ENCODE data around the gene MIPOL1. TPM values are rescaled to one million over a fixed set of nuclear protein-coding genes. Genes with fewer than 3 reads are reported as not detected.
"Not testable (repeated sequence)": the region's sequence is repeated elsewhere in the genome, so short reads cannot be mapped to it uniquely, and the experiment has no call there.

The MIPOL1 gene
- total and polyA plus RNA-seq, 4 experiments from 2014 or later, result 0.25 to 0.98 (median 0.69) TPM

GRCh38 chr14:37179896-37180502, 17.7 kb upstream of the MIPOL1 start:
- H3K36me3 ChIP-seq (ENCODE audit: insufficient read depth, low read length), result no peaks in the 10 kb centered on the region
- ChIA-PET POLR2A (ENCODE audit: partially characterized antibody) (no interaction called here), CTCF (ENCODE audit: partially characterized antibody) (no interaction called here)
- H3K9me3 ChIP-seq (ENCODE audit: control insufficient read depth in 1 of 2, low read length in 2 of 2), result no peaks in the 10 kb centered on the region
- H3K9me3 Mint-ChIP-seq, result peaks cover 2 to 11% (median 4%) of the 10 kb centered on the region in 8 donors
- H3K4me3 Mint-ChIP-seq, result no peak overlapping the region
- H3K4me1 Mint-ChIP-seq, result no peaks in the 10 kb centered on the region
- H3K36me3 Mint-ChIP-seq, result no peaks in the 10 kb centered on the region
- peaks cover 0 to 2% of the 10 kb centered on the region in 2 donors for H3K27me3 Mint-ChIP-seq
- H3K27ac Mint-ChIP-seq, result no peak overlapping the region
- no peaks in the 10 kb centered on the region for H3K27me3 ChIP-seq (ENCODE audit: insufficient read depth, low read length)
- no peaks in the 10 kb centered on the region for H3K4me1 ChIP-seq (ENCODE audit: insufficient read depth, low read length)
- intact Hi-C loops (cut with micrococcal nuclease), result no loop called here
- H3K4me3 ChIP-seq (ENCODE audit: low read length in 2 of 2), result no peak overlapping the region
- H3K27ac ChIP-seq (ENCODE audit: low read depth, low read length), result no peak overlapping the region
- no peak for DNase-seq

GRCh38 chr14:37180886-37181285, 16.9 kb upstream of the MIPOL1 start:
- H3K36me3 ChIP-seq (ENCODE audit: insufficient read depth, low read length); H3K4me1 Mint-ChIP-seq; H3K27ac ChIP-seq (ENCODE audit: low read depth, low read length); POLR2A ChIA-PET (ENCODE audit: partially characterized antibody); H3K27me3 Mint-ChIP-seq; H3K4me3 Mint-ChIP-seq; H3K27ac Mint-ChIP-seq; H3K4me1 ChIP-seq (ENCODE audit: insufficient read depth, low read length); H3K36me3 Mint-ChIP-seq; H3K27me3 ChIP-seq (ENCODE audit: insufficient read depth, low read length); H3K9me3 ChIP-seq (ENCODE audit: control insufficient read depth in 1 of 2, low read length in 2 of 2); intact Hi-C loops (cut with micrococcal nuclease); DNase-seq; H3K4me3 ChIP-seq (ENCODE audit: low read length in 2 of 2); CTCF ChIA-PET (ENCODE audit: partially characterized antibody): not testable (repeated sequence)
- H3K9me3 Mint-ChIP-seq, result peaks cover 2 to 11% (median 4%) of the 10 kb centered on the region in 8 donors

- Mint-ChIP-seq H3K27ac (no peak overlapping the region), H3K36me3 (no peaks in the 10 kb centered on the region), H3K9me3 (peaks cover 2 to 11% (median 4%) of the 10 kb centered on the region in 8 donors), H3K27me3 (peaks cover 0 to 2% of the 10 kb centered on the region in 2 donors), H3K4me1 (no peaks in the 10 kb centered on the region), H3K4me3 (no peak overlapping the region)
- Histone ChIP-seq H3K27me3 (ENCODE audit: insufficient read depth, low read length) (no peaks in the 10 kb centered on the region), H3K4me1 (ENCODE audit: insufficient read depth, low read length) (no peaks in the 10 kb centered on the region), H3K4me3 (ENCODE audit: low read length in 2 of 2) (no peak overlapping the region), H3K9me3 (ENCODE audit: control insufficient read depth in 1 of 2, low read length in 2 of 2) (no peaks in the 10 kb centered on the region), H3K36me3 (ENCODE audit: insufficient read depth, low read length) (no peaks in the 10 kb centered on the region), H3K27ac (ENCODE audit: low read depth, low read length) (no peak overlapping the region)
- DNase-seq, result no peak
- CTCF ChIA-PET (ENCODE audit: partially characterized antibody), result no interaction called here
- POLR2A ChIA-PET (ENCODE audit: partially characterized antibody), result no interaction called here
- intact Hi-C loops (cut with micrococcal nuclease), result no loop called here
These were observed 16.3 kb upstream of the MIPOL1 start for GRCh38 chr14:37181441-37181840.

DNA sequence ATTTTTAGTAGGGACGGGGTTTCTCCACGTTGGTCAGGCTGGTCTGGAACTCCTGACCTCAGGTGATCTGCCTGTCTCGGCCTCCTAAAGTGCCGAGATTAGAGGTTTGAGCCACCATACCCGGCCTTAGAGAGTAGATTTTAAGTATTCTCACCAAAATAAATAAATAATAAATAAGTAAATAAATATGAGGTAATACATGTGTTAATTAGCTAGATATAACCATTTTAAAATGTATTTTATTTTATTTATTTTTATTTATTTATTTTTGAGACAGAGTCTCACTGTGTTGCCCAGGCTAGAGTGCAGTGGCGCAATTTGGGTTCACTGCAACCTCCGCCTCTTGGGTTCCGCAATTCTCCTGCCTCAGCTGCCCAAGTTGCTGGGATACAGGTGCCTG, 13.2 kb upstream of the MIPOL1 start:
- H3K9me3 ChIP-seq (ENCODE audit: control insufficient read depth in 1 of 2, low read length in 2 of 2), result not testable (repeated sequence)

GRCh38 chr14:37185670-37186069, 12.1 kb upstream of the MIPOL1 start:
- Histone ChIP-seq H3K4me1 (ENCODE audit: insufficient read depth, low read length) (no peaks in the 10 kb centered on the region), H3K27ac (ENCODE audit: low read depth, low read length) (no peak overlapping the region), H3K36me3 (ENCODE audit: insufficient read depth, low read length) (no peaks in the 10 kb centered on the region), H3K27me3 (ENCODE audit: insufficient read depth, low read length) (no peaks in the 10 kb centered on the region), H3K9me3 (ENCODE audit: control insufficient read depth in 1 of 2, low read length in 2 of 2) (no peaks in the 10 kb centered on the region), H3K4me3 (ENCODE audit: low read length in 2 of 2) (no peak overlapping the region)
- no peak for DNase-seq
- H3K4me3 Mint-ChIP-seq, result no peak overlapping the region
- no peaks in the 10 kb centered on the region for H3K36me3 Mint-ChIP-seq
- no peaks in the 10 kb centered on the region for H3K27me3 Mint-ChIP-seq
- no peaks in the 10 kb centered on the region for H3K4me1 Mint-ChIP-seq
- ChIA-PET POLR2A (ENCODE audit: partially characterized antibody) (no interaction called here), CTCF (ENCODE audit: partially characterized antibody) (no interaction called here)
- H3K9me3 Mint-ChIP-seq, result peaks cover 0 to 10% (median 6%) of the 10 kb centered on the region in 8 donors
- no peak overlapping the region for H3K27ac Mint-ChIP-seq
- intact Hi-C loops (cut with micrococcal nuclease), result no loop called here

More for the DNA sequence above, 13.2 kb upstream of the MIPOL1 start:
- intact Hi-C loops (cut with micrococcal nuclease); CTCF ChIA-PET (ENCODE audit: partially characterized antibody); H3K36me3 Mint-ChIP-seq; H3K4me1 ChIP-seq (ENCODE audit: insufficient read depth, low read length); H3K4me1 Mint-ChIP-seq; H3K9me3 Mint-ChIP-seq; H3K4me3 Mint-ChIP-seq; POLR2A ChIA-PET (ENCODE audit: partially characterized antibody); H3K27me3 Mint-ChIP-seq; H3K27ac ChIP-seq (ENCODE audit: low read depth, low read length); H3K36me3 ChIP-seq (ENCODE audit: insufficient read depth, low read length); H3K27ac Mint-ChIP-seq; H3K4me3 ChIP-seq (ENCODE audit: low read length in 2 of 2); H3K27me3 ChIP-seq (ENCODE audit: insufficient read depth, low read length); DNase-seq: not testable (repeated sequence)

GRCh38 chr14:37186865-37187264, 10.9 kb upstream of the MIPOL1 start:
- Histone ChIP-seq H3K4me3 (ENCODE audit: low read length in 2 of 2) (no peak overlapping the region), H3K36me3 (ENCODE audit: insufficient read depth, low read length) (no peaks in the 10 kb centered on the region), H3K27ac (ENCODE audit: low read depth, low read length) (no peak overlapping the region), H3K9me3 (ENCODE audit: control insufficient read depth in 1 of 2, low read length in 2 of 2) (no peaks in the 10 kb centered on the region), H3K27me3 (ENCODE audit: insufficient read depth, low read length) (no peaks in the 10 kb centered on the region), H3K4me1 (ENCODE audit: insufficient read depth, low read length) (no peaks in the 10 kb centered on the region)
- DNase-seq, result no peak
- intact Hi-C loops (cut with micrococcal nuclease), result no loop called here
- ChIA-PET POLR2A (ENCODE audit: partially characterized antibody) (no interaction called here), CTCF (ENCODE audit: partially characterized antibody) (no interaction called here)
- no peak overlapping the region for H3K4me3 Mint-ChIP-seq
- no peaks in the 10 kb centered on the region for H3K36me3 Mint-ChIP-seq
- H3K9me3 Mint-ChIP-seq, result peaks cover 0 to 10% (median 6%) of the 10 kb centered on the region in 8 donors
- H3K27ac Mint-ChIP-seq, result no peak overlapping the region
- H3K27me3 Mint-ChIP-seq, result no peaks in the 10 kb centered on the region
- no peaks in the 10 kb centered on the region for H3K4me1 Mint-ChIP-seq

- Histone ChIP-seq H3K36me3 (ENCODE audit: insufficient read depth, low read length) (no peaks in the 10 kb centered on the region), H3K27me3 (ENCODE audit: insufficient read depth, low read length) (no peaks in the 10 kb centered on the region), H3K9me3 (ENCODE audit: control insufficient read depth in 1 of 2, low read length in 2 of 2) (no peaks in the 10 kb centered on the region), H3K4me3 (ENCODE audit: low read length in 2 of 2) (no peak overlapping the region), H3K27ac (ENCODE audit: low read depth, low read length) (no peak overlapping the region), H3K4me1 (ENCODE audit: insufficient read depth, low read length) (no peaks in the 10 kb centered on the region)
- Mint-ChIP-seq H3K4me3 (no peak overlapping the region), H3K27ac (no peak overlapping the region), H3K27me3 (no peaks in the 10 kb centered on the region), H3K9me3 (peaks cover 0 to 9% (median 4%) of the 10 kb centered on the region in 8 donors), H3K36me3 (no peaks in the 10 kb centered on the region), H3K4me1 (no peaks in the 10 kb centered on the region)
- intact Hi-C loops (cut with micrococcal nuclease), result no loop called here
- CTCF ChIA-PET (ENCODE audit: partially characterized antibody), result no interaction called here
- POLR2A ChIA-PET (ENCODE audit: partially characterized antibody), result no interaction called here
- no peak for DNase-seq
These were observed 10.4 kb upstream of the MIPOL1 start for GRCh38 chr14:37187294-37187693.

Measured in CD4-positive, alpha-beta memory T cell (primary cell).